HepG2 (cell line): ENCODE results near the gene USP20. TPM values are rescaled to one million over a fixed set of nuclear protein-coding genes. Genes with fewer than 3 reads are reported as not detected.

Experiments
- DRAP1 ChIP-seq: IDR thresholded peaks from 2 replicates; pipeline ENCODE4 v1.6.1; 2016; ENCODE audit warnings: missing genetic modification reagents, missing compliant biosample characterization
- E2F1 ChIP-seq: sonication (generic); formaldehyde crosslinking; IDR thresholded peaks from 2 replicates; pipeline ENCODE4 v1.5.0; 2020; ENCODE audit warnings: missing genetic modification reagents
- ELF1 ChIP-seq: sonication (generic); formaldehyde crosslinking; IDR thresholded peaks from 2 replicates; pipeline ENCODE4 v1.4.0; 2020; ENCODE audit warnings: missing genetic modification reagents
- FOXA1 ChIP-seq, 2 experiments: fragments of 450-650 bp in 1 of 2; sonication (generic) in 1 of 2; formaldehyde crosslinking in 1 of 2; IDR thresholded peaks; 2 replicates each; pipeline versions ENCODE4 v1.4.0 to v1.6.1; 2016 to 2020; ENCODE audit warnings: missing genetic modification reagents in 1 of 2
- HNF4G ChIP-seq, 2 experiments: sonication (generic) in 1 of 2; formaldehyde crosslinking in 1 of 2; IDR thresholded peaks; 2 replicates each; pipeline versions ENCODE4 v1.4.0 to v1.6.1; 2011 to 2020; ENCODE audit warnings: borderline replicate concordance in 2 of 2, low read depth in 2 of 2, mild to moderate bottlenecking in 2 of 2, low read length in 1 of 2, missing genetic modification reagents in 1 of 2, moderate library complexity in 1 of 2
- IRF9 ChIP-seq: sonication (generic); formaldehyde crosslinking; IDR thresholded peaks from 2 replicates; pipeline ENCODE4 v1.8.0; 2022; ENCODE audit warnings: missing genetic modification reagents, mild to moderate bottlenecking, borderline replicate concordance
- IRX3 ChIP-seq: sonication (generic); formaldehyde crosslinking; IDR thresholded peaks from 2 replicates; pipeline ENCODE4 v1.8.1; 2023; ENCODE audit warnings: mild to moderate bottlenecking, low read depth, missing genetic modification reagents, borderline replicate concordance
- PAX8 ChIP-seq: sonication (generic); formaldehyde crosslinking; IDR thresholded peaks from 2 replicates; pipeline ENCODE4 v1.8.0; 2022; ENCODE audit warnings: mild to moderate bottlenecking, missing genetic modification reagents, borderline replicate concordance
- SP4 ChIP-seq: sonication (generic); formaldehyde crosslinking; IDR thresholded peaks from 2 replicates; pipeline ENCODE4 v1.8.1; 2023; ENCODE audit warnings: mild to moderate bottlenecking, missing genetic modification reagents
- SRSF9 ChIP-seq: fragments of 200-400 bp; formaldehyde crosslinking; IDR thresholded peaks from 2 replicates; pipeline ENCODE4 v1.6.1; 2018; ENCODE audit warnings: borderline replicate concordance, mild to moderate bottlenecking, low read depth, low read length; ENCODE audit not compliant: insufficient read depth, poor library complexity, severe bottlenecking
- TAF15 ChIP-seq: fragments of 200-400 bp; formaldehyde crosslinking; IDR thresholded peaks from one replicate; pipeline ENCODE4 v1.6.1; 2018; ENCODE audit warnings: mild to moderate bottlenecking, low read depth, low read length; ENCODE audit not compliant: poor library complexity, severe bottlenecking
- TSC22D2 ChIP-seq: sonication (generic); formaldehyde crosslinking; IDR thresholded peaks from 2 replicates; pipeline ENCODE4 v1.5.1; 2020; ENCODE audit warnings: missing genetic modification reagents, mild to moderate bottlenecking, borderline replicate concordance
- ZNF34 ChIP-seq: sonication (generic); formaldehyde crosslinking; IDR thresholded peaks from 2 replicates; pipeline ENCODE4 v1.4.0; 2020; ENCODE audit warnings: mild to moderate bottlenecking, missing genetic modification reagents, borderline replicate concordance
- ZNF460 ChIP-seq: sonication (generic); formaldehyde crosslinking; IDR thresholded peaks from 2 replicates; pipeline ENCODE4 v1.5.1; 2020; ENCODE audit warnings: missing genetic modification reagents, mild to moderate bottlenecking, borderline replicate concordance
- ZNF564 ChIP-seq: sonication (generic); formaldehyde crosslinking; IDR thresholded peaks from 2 replicates; pipeline ENCODE4 v1.8.1; 2023; ENCODE audit warnings: mild to moderate bottlenecking, missing genetic modification reagents
- ZNF577 ChIP-seq: sonication (generic); formaldehyde crosslinking; IDR thresholded peaks from 2 replicates; pipeline ENCODE4 v1.4.0; 2020; ENCODE audit warnings: mild to moderate bottlenecking, low read depth, missing genetic modification reagents, borderline replicate concordance
- ZNF7 ChIP-seq: IDR thresholded peaks from 2 replicates; pipeline ENCODE4 v1.6.1; 2016; ENCODE audit warnings: missing biosample characterization, missing genetic modification reagents
- ZNF790 ChIP-seq: sonication (generic); formaldehyde crosslinking; IDR thresholded peaks from 2 replicates; pipeline ENCODE4 v1.8.0; 2022; ENCODE audit warnings: missing genetic modification reagents, mild to moderate bottlenecking, borderline replicate concordance
- ZNF841 ChIP-seq: sonication (generic); formaldehyde crosslinking; IDR thresholded peaks from 2 replicates; pipeline ENCODE4 v1.8.1; 2023; ENCODE audit warnings: missing genetic modification reagents, borderline replicate concordance
- ZSCAN21 ChIP-seq: sonication (generic); formaldehyde crosslinking; IDR thresholded peaks from 2 replicates; pipeline ENCODE4 v1.8.0; 2022; ENCODE audit warnings: mild to moderate bottlenecking, missing genetic modification reagents, moderate library complexity, borderline replicate concordance
- ZSCAN5A ChIP-seq: sonication (generic); formaldehyde crosslinking; IDR thresholded peaks from 2 replicates; pipeline ENCODE4 v1.8.0; 2022; ENCODE audit warnings: mild to moderate bottlenecking, missing genetic modification reagents, borderline replicate concordance
- polyA plus RNA-seq, 8 experiments: library from polyadenylated mRNA; depleted of rRNA in 3 of 8; stranded (reverse) in 7 of 8; unstranded in 1 of 8; fragments of >200 nt; fragmentation: Illumina TruSeq in 4 of 8; extraction: Trizol in 4 of 8; gene quantifications; 2 replicates each; pipeline versions ENCODE4 v1.2.1 to v1.2.3, GENCODE V29; 2011 to 2016; ENCODE audit warnings: low read depth in 4 of 8, missing spikeins in 1 of 8, mixed read lengths in 1 of 8; ENCODE audit not compliant: insufficient read depth in 1 of 8
- total RNA-seq, 5 experiments: library from RNA; depleted of rRNA; stranded (reverse); fragments of >200 nt; fragmentation: Illumina TruSeq; extraction: Trizol; gene quantifications; 2 replicates each; pipeline ENCODE4 v1.2.3, GENCODE V29; 2016; ENCODE audit warnings: low read depth in 1 of 5

Gene USP20
- total and polyA plus RNA-seq, 2 of the 13 experiments (the other 11 are each of a cell fraction or from before 2014, with no cell fraction given): 4.4 to 5.9 TPM

- TF ChIP-seq ZNF34 (0 out of 2 replicates have a peak, but pooled peaks have one; percentile 48), ZSCAN21 (CRISPR knock-in tag) (peak; percentile 77), SRSF9 (no peak), IRX3 (no peak), TAF15 (no peak), SP4 (CRISPR knock-in tag) (peak; percentile 92), ZNF7 (CRISPR knock-in tag) (no peak), ELF1 (CRISPR knock-in tag) (peak; percentile 99), ZNF460 (CRISPR knock-in tag) (peak; percentile 98), DRAP1 (CRISPR knock-in tag) (peak; percentile 60), FOXA1 (IDR thresholded peaks at IDR 0.05) (no peak), FOXA1 (CRISPR knock-in tag; IDR thresholded peaks at IDR 0.05) (peak; percentile 38; the same call in 1 of the 2 replicates), ZSCAN5A (no peak), ZNF564 (CRISPR knock-in tag) (no peak), PAX8 (CRISPR knock-in tag) (no peak), TSC22D2 (CRISPR knock-in tag) (peak; percentile 84; the same call in 1 of the 2 replicates), IRF9 (peak; percentile 92; the same call in 1 of the 2 replicates), E2F1 (CRISPR knock-in tag) (peak; percentile 58; the same call in 1 of the 2 replicates), HNF4G (IDR thresholded peaks at IDR 0.05; ENCODE audit: borderline replicate concordance, low read depth, low read length) (no peak), HNF4G (CRISPR knock-in tag; IDR thresholded peaks at IDR 0.05; ENCODE audit: borderline replicate concordance, low read depth) (no peak), ZNF841 (CRISPR knock-in tag) (0 out of 2 replicates have a peak, but pooled peaks have one; percentile 43), ZNF577 (CRISPR knock-in tag) (no peak), ZNF790 (CRISPR knock-in tag) (peak; percentile 45; the same call in 1 of the 2 replicates)
These were observed 11.2 kb upstream of the USP20 start, which contains the start of gene TOR1A (continued) for GRCh38 chr9:129823935-129824601.
